ENCODE data around the gene IL18BP. TPM values are rescaled to one million over a fixed set of nuclear protein-coding genes. Genes with fewer than 3 reads are reported as not detected.

The IL18BP gene
- total RNA-seq, 2 donors from 2014 or later = 25.7 to 28.0 TPM

DNA sequence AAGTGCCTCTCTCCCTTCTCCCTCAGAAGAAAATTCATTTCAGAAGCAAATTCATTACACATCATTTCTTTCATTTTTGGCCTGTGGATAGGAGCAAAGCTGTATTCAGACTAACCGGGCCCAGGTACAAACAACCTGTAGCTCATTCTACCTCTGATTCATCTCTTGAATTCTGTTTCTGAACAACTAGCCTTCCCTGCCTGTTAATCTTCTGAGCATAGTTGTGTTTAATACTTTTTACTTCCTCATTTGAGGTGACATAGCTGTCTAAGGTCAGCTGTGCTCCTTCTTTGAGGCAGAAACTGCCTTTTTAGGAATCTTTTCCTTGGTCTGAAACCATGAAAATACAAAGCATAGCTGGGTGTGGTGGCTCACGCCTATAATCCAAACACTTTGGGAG, 12.6 kb upstream of the IL18BP start:
- no peak for DNase-seq
- no peak overlapping the region for H3K4me3 Mint-ChIP-seq
- H3K36me3 Mint-ChIP-seq (ENCODE audit: low read depth) = peaks cover 4% of the 10 kb centered on the region
- no peaks in the 10 kb centered on the region for H3K27me3 Mint-ChIP-seq
- H3K4me1 Mint-ChIP-seq = peaks cover 5% of the 10 kb centered on the region
- H3K9me3 ChIP-seq (ENCODE audit: control insufficient read depth, low read length, poor library complexity, severe bottlenecking) = no peaks in the 10 kb centered on the region
- ATAC-seq = no peak
- H3K27ac Mint-ChIP-seq = peak overlapping the region; percentile 62

DNA sequence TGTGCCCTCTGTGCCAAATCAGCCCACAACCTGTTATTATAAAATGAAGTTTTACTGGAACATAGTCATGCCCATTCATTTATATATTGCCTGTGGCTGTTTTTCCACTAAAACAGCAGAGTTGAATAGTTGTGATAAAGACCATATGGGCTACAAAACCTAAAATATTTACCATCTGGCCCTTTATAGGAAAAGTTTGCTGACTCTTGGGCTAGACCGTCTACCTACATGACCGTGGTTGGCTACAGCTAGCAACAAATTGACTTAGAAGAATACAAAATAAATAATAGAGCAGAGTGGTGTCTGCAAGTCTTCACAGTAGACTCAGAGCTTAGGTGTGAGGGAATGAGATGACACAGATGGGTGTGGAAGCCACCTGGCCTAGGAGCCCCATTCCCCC, 11.2 kb upstream of the IL18BP start:
- ATAC-seq = no peak
- peaks cover 4% of the 10 kb centered on the region for H3K36me3 Mint-ChIP-seq (ENCODE audit: low read depth)
- no peak for DNase-seq
- H3K9me3 ChIP-seq (ENCODE audit: control insufficient read depth, low read length, poor library complexity, severe bottlenecking) = no peaks in the 10 kb centered on the region
- H3K27ac Mint-ChIP-seq = no peak overlapping the region
- peaks cover 5% of the 10 kb centered on the region for H3K4me1 Mint-ChIP-seq
- no peaks in the 10 kb centered on the region for H3K27me3 Mint-ChIP-seq
- no peak overlapping the region for H3K4me3 Mint-ChIP-seq

- Mint-ChIP-seq H3K27ac (no peak overlapping the region), H3K27me3 (no peaks in the 10 kb centered on the region), H3K4me3 (no peak overlapping the region), H3K36me3 (ENCODE audit: low read depth) (peaks cover 4% of the 10 kb centered on the region), H3K4me1 (peaks cover 5% of the 10 kb centered on the region)
- no peak for ATAC-seq
- H3K9me3 ChIP-seq (ENCODE audit: control insufficient read depth, low read length, poor library complexity, severe bottlenecking) = no peaks in the 10 kb centered on the region
- no peak for DNase-seq
Measured at GRCh38 chr11:71988050-71988449, 10.7 kb upstream of the IL18BP start.

- ATAC-seq = no peak
- DNase-seq = no peak
- H3K27me3 Mint-ChIP-seq = no peaks in the 10 kb centered on the region
- H3K36me3 Mint-ChIP-seq (ENCODE audit: low read depth) = peaks cover 4% of the 10 kb centered on the region
- H3K9me3 ChIP-seq (ENCODE audit: control insufficient read depth, low read length, poor library complexity, severe bottlenecking) = no peaks in the 10 kb centered on the region
- no peak overlapping the region for H3K27ac Mint-ChIP-seq
- H3K4me1 Mint-ChIP-seq = peaks cover 5% of the 10 kb centered on the region
- no peak overlapping the region for H3K4me3 Mint-ChIP-seq
Measured at GRCh38 chr11:71990701-71991100, 8.0 kb upstream of the IL18BP start.

DNA sequence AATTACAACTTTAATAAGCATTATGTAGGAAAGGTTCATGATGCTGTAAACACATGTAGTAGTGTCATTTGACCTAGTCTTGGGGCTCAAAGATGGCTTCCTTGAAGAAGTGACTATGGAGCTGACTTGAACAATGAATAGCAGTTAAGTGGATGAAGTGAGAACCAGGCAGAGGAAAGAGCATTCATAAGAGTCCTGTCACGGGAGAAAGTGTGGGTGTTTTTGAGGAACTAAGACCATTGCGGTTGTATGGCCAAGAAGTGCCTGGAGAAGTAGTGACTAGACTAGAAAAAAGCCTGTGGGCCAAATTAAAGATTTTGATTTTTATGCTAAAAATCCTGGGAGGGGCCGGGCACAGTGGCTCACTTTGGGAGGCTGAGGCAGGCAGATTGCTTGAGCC, 7.2 kb upstream of the IL18BP start:
- ATAC-seq = peak; percentile 53
- no peak overlapping the region for H3K27ac Mint-ChIP-seq

DNA sequence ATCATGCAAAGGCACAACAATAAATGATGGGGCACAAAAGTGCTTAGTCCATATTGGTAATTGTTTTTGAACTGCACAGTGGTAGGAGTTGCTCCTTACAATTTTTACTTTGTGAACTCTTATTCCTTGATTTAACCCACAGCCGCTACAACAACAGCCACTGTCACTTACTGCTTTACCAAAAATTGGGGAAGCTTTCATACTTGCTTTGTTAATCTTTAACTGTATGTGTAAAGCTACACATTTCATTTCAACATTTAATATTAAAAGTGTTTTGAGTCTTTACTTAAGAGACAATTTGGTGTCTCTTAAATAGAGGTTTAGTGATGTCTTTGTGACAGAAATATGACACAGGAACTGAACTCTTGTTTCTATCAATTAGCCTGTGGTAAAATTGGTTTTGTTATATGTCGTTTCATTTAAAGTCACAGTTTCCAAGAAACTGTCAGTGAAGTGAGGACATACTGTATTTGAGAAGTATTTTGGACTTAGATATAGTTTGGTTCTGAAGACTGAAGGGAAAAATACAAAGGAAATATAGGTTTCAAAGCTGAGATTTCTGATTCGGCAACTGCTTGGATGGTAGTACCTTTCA, 6.5 kb upstream of the IL18BP start:
- ATAC-seq = no peak
- H3K27ac Mint-ChIP-seq = no peak overlapping the region
- no peak for DNase-seq
- no peak overlapping the region for H3K4me3 Mint-ChIP-seq
- H3K4me1 Mint-ChIP-seq = no peaks in the 10 kb centered on the region
- no peaks in the 10 kb centered on the region for H3K36me3 Mint-ChIP-seq (ENCODE audit: low read depth)
- no peaks in the 10 kb centered on the region for H3K9me3 ChIP-seq (ENCODE audit: control insufficient read depth, low read length, poor library complexity, severe bottlenecking)
- no peaks in the 10 kb centered on the region for H3K27me3 Mint-ChIP-seq

More for the DNA sequence above, 7.2 kb upstream of the IL18BP start:
- Mint-ChIP-seq H3K27me3 (no peaks in the 10 kb centered on the region), H3K4me1 (peaks cover 3% of the 10 kb centered on the region), H3K4me3 (no peak overlapping the region), H3K36me3 (ENCODE audit: low read depth) (no peaks in the 10 kb centered on the region)
- H3K9me3 ChIP-seq (ENCODE audit: control insufficient read depth, low read length, poor library complexity, severe bottlenecking) = no peaks in the 10 kb centered on the region
- no peak for DNase-seq

GRCh38 chr11:71994786-71995185, 3.9 kb upstream of the IL18BP start:
- H3K4me3 Mint-ChIP-seq = no peak overlapping the region
- ATAC-seq (no peak), DNase-seq (no peak)
- H3K27ac Mint-ChIP-seq = no peak overlapping the region
- no peaks in the 10 kb centered on the region for H3K27me3 Mint-ChIP-seq
- H3K9me3 ChIP-seq (ENCODE audit: control insufficient read depth, low read length, poor library complexity, severe bottlenecking) = no peaks in the 10 kb centered on the region
- peaks cover 17% of the 10 kb centered on the region for H3K4me1 Mint-ChIP-seq
- H3K36me3 Mint-ChIP-seq (ENCODE audit: low read depth) = no peaks in the 10 kb centered on the region

DNA sequence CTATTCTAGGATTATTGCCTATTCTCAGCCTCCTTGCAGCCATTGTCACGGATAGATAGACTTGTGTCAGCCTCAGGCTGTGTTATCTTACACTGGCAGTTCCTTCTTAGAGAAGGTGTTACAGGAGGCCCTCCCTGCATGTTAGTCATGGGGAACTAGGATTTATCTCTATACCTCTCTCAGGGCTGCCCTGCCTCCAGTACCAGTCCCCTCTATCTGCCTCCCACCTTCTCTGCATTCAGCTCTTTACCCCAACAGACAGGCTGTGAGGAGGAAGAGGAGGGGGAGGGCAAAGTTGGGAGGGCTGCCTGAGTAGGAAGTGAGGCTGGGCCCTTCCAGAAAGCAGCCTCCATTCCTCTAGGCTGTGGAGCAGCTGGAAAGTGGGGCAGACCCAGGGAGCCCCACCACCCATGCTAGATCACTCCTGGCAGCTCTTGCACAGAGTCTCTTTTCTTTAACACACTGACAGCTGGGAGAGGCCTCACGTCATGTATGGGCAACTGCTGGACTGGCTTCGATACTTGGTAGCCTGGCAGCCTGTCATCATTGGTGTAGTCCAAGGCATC, 2.9 kb upstream of the IL18BP start:
- Mint-ChIP-seq H3K4me3 (no peak overlapping the region), H3K4me1 (peaks cover 20% of the 10 kb centered on the region), H3K36me3 (ENCODE audit: low read depth) (no peaks in the 10 kb centered on the region), H3K27ac (peak overlapping the region; percentile 74), H3K27me3 (no peaks in the 10 kb centered on the region)
- peaks cover 2% of the 10 kb centered on the region for H3K9me3 ChIP-seq (ENCODE audit: control insufficient read depth, low read length, poor library complexity, severe bottlenecking)
- no peak for ATAC-seq
- no peak for DNase-seq

GRCh38 chr11:71996517-71996916, 2.2 kb upstream of the IL18BP start:
- no peak for DNase-seq
- ATAC-seq = no peak
- Mint-ChIP-seq H3K4me3 (no peak overlapping the region), H3K4me1 (peaks cover 20% of the 10 kb centered on the region), H3K36me3 (ENCODE audit: low read depth) (no peaks in the 10 kb centered on the region), H3K27ac (peak overlapping the region; percentile 74), H3K27me3 (no peaks in the 10 kb centered on the region)
- peaks cover 2% of the 10 kb centered on the region for H3K9me3 ChIP-seq (ENCODE audit: control insufficient read depth, low read length, poor library complexity, severe bottlenecking)

DNA sequence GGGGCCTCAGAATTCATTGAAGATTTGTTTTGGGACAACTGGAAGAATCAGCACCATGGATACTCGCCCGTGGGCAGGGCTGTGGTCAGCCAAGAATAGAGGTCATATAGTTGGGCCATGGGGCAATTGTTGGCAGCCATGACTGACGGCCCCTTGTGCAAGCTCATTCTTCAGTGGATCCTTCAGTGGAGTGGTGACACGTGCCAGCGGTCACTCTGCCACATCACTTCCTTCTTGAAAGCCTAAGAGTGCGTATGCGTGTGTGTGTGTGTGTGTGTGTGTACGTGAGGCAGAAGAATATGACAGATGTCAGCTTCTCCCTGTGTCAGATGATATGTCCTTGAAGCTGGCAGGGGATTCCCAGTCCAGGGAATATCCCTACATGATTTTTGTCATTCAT, 1.8 kb upstream of the IL18BP start:
- Mint-ChIP-seq H3K4me1 (peaks cover 24% of the 10 kb centered on the region), H3K27ac (peak overlapping the region; percentile 74), H3K36me3 (ENCODE audit: low read depth) (peaks cover 2% of the 10 kb centered on the region), H3K27me3 (no peaks in the 10 kb centered on the region), H3K4me3 (no peak overlapping the region)
- H3K9me3 ChIP-seq (ENCODE audit: control insufficient read depth, low read length, poor library complexity, severe bottlenecking) = peaks cover 2% of the 10 kb centered on the region
- ATAC-seq = peak; percentile 33
- no peak for DNase-seq

GRCh38 chr11:71997594-71997993, 1.1 kb upstream of the IL18BP start:
- peaks cover 2% of the 10 kb centered on the region for H3K9me3 ChIP-seq (ENCODE audit: control insufficient read depth, low read length, poor library complexity, severe bottlenecking)
- DNase-seq = no peak
- Mint-ChIP-seq H3K4me3 (no peak overlapping the region), H3K36me3 (ENCODE audit: low read depth) (peaks cover 8% of the 10 kb centered on the region), H3K27me3 (no peaks in the 10 kb centered on the region), H3K27ac (no peak overlapping the region), H3K4me1 (peaks cover 30% of the 10 kb centered on the region)
- no peak for ATAC-seq

- Mint-ChIP-seq H3K4me3 (peak overlapping the region; percentile 96), H3K36me3 (ENCODE audit: low read depth) (peaks cover 8% of the 10 kb centered on the region), H3K27ac (peak overlapping the region; percentile 99), H3K27me3 (no peaks in the 10 kb centered on the region), H3K4me1 (peaks cover 30% of the 10 kb centered on the region)
- H3K9me3 ChIP-seq (ENCODE audit: control insufficient read depth, low read length, poor library complexity, severe bottlenecking) = peaks cover 2% of the 10 kb centered on the region
- DNase-seq = no peak
- ATAC-seq = no peak
Measured at GRCh38 chr11:71998061-71998460, 648 bp upstream of the IL18BP start.

- peaks cover 8% of the 10 kb centered on the region for H3K36me3 Mint-ChIP-seq (ENCODE audit: low read depth)
- H3K9me3 ChIP-seq (ENCODE audit: control insufficient read depth, low read length, poor library complexity, severe bottlenecking) = peaks cover 2% of the 10 kb centered on the region
- peaks cover 30% of the 10 kb centered on the region for H3K4me1 Mint-ChIP-seq
- ATAC-seq (no peak), DNase-seq (no peak)
- H3K27ac Mint-ChIP-seq = peak overlapping the region; percentile 99
- H3K27me3 Mint-ChIP-seq = no peaks in the 10 kb centered on the region
- H3K4me3 Mint-ChIP-seq = peak overlapping the region; percentile 96
Measured at GRCh38 chr11:71999362-71999761, 653 bp downstream of the IL18BP start.

DNA sequence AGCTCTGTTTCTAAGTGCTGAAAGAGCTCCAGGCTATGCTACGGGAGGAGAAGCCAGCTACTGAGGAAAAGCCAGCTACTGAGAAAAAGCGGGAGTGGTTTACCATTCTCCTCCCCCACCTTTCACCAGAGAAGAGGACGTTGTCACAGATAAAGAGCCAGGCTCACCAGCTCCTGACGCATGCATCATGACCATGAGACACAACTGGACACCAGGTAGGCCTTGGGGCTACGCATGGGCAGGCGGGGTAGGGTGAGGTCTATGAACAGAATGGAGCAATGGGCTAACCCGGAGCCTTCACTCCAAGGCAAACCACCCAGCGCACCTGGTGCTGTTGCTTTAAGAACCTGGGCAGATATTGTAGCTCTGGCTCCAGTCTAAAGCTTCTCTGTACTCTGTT, 1.1 kb downstream of the IL18BP start:
- DNase-seq (no peak), ATAC-seq (no peak)
- Mint-ChIP-seq H3K27ac (peak overlapping the region; percentile 99), H3K27me3 (no peaks in the 10 kb centered on the region), H3K36me3 (ENCODE audit: low read depth) (peaks cover 8% of the 10 kb centered on the region), H3K4me1 (peaks cover 30% of the 10 kb centered on the region), H3K4me3 (peak overlapping the region; percentile 96)
- H3K9me3 ChIP-seq (ENCODE audit: control insufficient read depth, low read length, poor library complexity, severe bottlenecking) = peaks cover 2% of the 10 kb centered on the region
